ENCODE measurements around the gene MS4A10.

The MS4A10 gene

DNA sequence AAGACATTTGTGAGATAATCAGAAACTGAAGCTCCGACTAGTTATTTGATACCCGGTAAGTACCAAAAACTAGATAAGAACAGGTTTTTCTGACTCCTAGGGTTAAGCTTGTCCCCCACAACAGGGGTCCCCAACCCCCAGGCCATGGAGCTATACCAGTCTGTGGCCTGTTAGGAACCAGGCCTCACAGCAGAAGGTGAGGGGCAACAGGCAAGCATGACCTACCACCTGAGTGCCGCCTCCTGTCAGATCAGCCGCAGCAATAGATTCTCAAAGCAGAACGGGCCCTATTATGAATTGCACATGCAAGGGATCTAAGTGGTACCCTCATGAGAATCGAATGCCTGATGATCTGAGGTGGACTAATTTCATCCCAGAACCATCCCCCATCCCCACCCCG lies 1.2 kb upstream of the MS4A10 start:
- no peak overlapping the region for H3K27ac ChIP-seq
- no peak for DNase-seq (ENCODE audit: low read depth, low spot score)

GRCh38 chr11:60785806-60786361 lies 751 bp downstream of the MS4A10 start:
- no peak for DNase-seq (ENCODE audit: low read depth, low spot score)
- no peak overlapping the region for H3K27ac ChIP-seq

DNA sequence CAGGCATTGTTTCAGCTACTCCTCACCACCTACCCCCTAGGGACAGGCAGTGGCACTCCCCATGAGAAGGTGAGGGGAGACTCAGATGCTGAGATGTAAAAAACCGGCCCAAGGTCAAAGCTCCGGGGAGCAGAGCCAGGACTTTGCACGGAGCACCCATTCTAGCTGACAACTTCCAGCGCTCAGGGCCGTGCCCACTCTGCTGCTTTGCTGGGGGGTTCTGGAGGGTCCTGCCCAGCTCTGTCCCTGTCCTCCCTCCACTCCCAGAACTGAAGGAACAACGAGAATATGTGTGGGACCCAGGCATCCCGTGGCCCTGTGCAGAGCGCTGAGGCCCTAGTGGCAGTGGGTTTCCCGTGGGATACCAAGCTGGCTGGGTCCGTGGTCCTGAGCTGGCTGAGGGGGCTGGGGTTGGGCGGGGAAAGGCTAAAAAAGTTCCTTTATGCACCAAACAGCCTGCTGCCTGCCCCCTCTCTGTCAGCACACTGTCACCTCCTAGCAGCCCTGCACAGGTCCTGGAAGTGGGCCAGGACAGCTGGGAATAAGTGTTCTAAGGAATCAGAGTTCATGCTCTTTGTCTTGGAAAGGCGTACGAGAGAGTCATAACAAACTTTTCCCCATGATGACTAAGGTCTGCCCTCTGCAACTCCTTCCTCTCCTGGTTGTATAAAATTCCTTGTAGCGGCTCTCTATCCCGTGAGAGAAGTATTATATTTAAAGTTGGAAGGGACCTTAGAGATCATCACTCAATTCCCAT lies 1.9 kb downstream of the MS4A10 start:
- H3K27ac ChIP-seq: no peak overlapping the region
- no peak for DNase-seq (ENCODE audit: low read depth, low spot score)

GRCh38 chr11:60788401-60789125 lies 3.4 kb downstream of the MS4A10 start:
- no peak for DNase-seq (ENCODE audit: low read depth, low spot score)
- H3K27ac ChIP-seq: no peak overlapping the region

- no peak for DNase-seq (ENCODE audit: low read depth, low spot score)
- H3K27ac ChIP-seq: no peak overlapping the region
These were observed 5.6 kb downstream of the MS4A10 start for GRCh38 chr11:60790726-60791125.

GRCh38 chr11:60791153-60791933 lies 6.2 kb downstream of the MS4A10 start:
- H3K27ac ChIP-seq: no peak overlapping the region
- DNase-seq (ENCODE audit: low read depth, low spot score): no peak

DNA sequence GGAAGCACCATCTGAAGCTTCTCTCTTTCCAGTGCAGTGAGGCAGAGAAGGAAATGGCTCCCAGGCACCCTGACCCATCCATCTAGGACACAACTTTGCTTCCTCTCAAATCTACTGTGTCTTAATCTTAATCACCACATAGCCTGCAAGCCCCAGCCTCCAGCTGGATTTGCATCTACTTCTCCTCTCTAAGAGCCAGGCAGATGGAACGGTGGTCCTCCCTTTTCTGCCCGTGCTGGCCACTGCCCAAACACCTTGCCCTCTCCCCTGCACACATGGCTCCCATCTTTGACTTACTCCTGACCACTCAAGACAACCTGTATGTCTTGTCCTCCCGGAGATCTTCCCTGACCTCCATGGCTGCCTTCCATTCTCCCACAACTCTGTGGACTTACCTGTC lies 7.4 kb downstream of the MS4A10 start:
- no peak for DNase-seq (ENCODE audit: low read depth, low spot score)
- H3K27ac ChIP-seq: no peak overlapping the region

- DNase-seq (ENCODE audit: low read depth, low spot score): no peak
- no peak overlapping the region for H3K27ac ChIP-seq
These were observed 10.2 kb downstream of the MS4A10 start for GRCh38 chr11:60795291-60795690.

- DNase-seq (ENCODE audit: low read depth, low spot score): no peak
- H3K27ac ChIP-seq: no peak overlapping the region
These were observed 12.9 kb downstream of the MS4A10 start for GRCh38 chr11:60797846-60798630.

GRCh38 chr11:60798631-60799030 lies 13.5 kb downstream of the MS4A10 start:
- no peak for DNase-seq (ENCODE audit: low read depth, low spot score)

GRCh38 chr11:60801194-60801593 lies 16.1 kb downstream of the MS4A10 start:
- no peak for DNase-seq (ENCODE audit: low read depth, low spot score)
- no peak overlapping the region for H3K27ac ChIP-seq

More at GRCh38 chr11:60798631-60799030, 13.5 kb downstream of the MS4A10 start:
- no peak overlapping the region for H3K27ac ChIP-seq

- no peak overlapping the region for H3K27ac ChIP-seq
- no peak for DNase-seq (ENCODE audit: low read depth, low spot score)
These were observed 18.3 kb downstream of the MS4A10 start for GRCh38 chr11:60803273-60803936.

DNA sequence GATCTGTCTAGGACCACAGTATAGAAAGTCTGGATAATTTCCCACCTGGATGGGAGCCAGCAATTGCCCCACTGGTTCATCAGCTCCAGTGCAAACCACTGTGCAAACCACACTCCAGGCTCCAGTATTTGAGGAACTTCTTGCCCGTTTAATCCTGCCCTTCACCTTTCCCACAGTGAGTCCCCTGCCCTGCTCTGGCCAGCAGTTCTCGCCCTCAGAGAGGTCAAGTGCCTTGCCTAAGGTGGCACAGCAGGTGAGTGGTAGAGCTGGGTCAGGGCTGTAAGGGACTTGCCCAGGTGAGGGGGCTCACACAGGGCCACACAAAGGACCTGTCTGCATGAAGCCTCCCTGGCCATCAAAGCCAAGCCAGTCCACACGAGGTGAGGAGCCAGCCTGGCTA lies 24.1 kb downstream of the MS4A10 start:
- no peak overlapping the region for H3K27ac ChIP-seq
- no peak for DNase-seq (ENCODE audit: low read depth, low spot score)

DNA sequence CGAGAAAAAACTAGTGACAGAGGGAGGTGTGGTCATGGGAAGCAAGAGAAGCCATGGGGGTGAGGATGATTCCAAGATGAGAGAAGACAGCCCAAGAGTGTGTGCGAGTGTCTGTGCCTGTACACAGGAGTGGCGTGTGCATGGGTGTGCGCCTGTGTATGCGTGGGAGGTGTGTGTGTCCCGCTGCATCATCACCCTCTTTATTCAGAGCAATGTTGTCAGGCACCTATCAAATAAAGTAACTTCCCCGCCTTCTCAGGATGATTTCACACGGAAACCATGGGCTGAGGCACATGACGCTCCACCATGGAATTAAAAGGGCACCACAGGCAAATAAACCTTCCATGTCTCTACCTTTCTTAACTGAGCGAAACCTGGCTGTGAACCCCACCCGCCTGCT lies 24.6 kb downstream of the MS4A10 start:
- DNase-seq (ENCODE audit: low read depth, low spot score): no peak
- H3K27ac ChIP-seq: no peak overlapping the region

DNA sequence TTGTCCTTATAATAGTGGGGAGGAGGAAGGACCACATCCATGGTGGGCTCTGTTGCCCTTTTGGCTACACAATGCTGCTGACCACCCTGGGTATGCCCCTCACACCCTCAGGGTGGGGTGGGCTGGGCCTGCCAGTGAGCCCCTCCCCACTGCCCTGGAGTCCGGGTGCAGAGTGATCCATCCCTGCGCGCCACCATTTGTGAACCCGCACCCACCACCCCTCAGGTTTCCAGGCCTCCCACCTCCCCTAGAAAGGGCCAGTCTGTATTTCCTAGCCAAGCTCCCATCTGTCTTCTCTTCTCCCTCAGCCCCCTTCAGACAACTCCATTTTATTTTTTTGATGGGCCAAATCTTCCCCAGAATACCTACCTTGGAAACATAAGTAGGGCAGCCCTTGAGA lies 25.0 kb downstream of the MS4A10 start:
- H3K27ac ChIP-seq: no peak overlapping the region
- no peak for DNase-seq (ENCODE audit: low read depth, low spot score)

DNA sequence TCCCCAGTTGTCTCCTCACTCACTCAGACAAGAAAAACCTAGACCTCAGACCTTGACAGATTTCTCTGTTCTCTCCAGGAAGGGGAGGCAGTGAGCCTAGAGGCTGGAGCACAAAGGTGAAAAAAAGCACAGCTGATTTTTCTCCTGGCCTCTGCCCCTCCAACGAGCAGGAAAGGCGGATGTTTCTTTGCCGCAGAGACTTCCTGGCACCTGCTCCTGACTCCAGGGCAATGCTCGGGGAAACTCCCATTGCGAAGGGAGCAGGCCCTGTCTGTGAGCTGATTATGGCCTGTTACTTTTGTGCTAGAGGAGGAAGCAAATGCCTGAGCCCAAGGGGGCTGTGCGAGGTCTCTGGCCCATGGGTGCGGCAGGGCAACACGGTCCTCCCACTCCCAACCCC lies 25.4 kb downstream of the MS4A10 start:
- H3K27ac ChIP-seq: no peak overlapping the region
- no peak for DNase-seq (ENCODE audit: low read depth, low spot score)

DNA sequence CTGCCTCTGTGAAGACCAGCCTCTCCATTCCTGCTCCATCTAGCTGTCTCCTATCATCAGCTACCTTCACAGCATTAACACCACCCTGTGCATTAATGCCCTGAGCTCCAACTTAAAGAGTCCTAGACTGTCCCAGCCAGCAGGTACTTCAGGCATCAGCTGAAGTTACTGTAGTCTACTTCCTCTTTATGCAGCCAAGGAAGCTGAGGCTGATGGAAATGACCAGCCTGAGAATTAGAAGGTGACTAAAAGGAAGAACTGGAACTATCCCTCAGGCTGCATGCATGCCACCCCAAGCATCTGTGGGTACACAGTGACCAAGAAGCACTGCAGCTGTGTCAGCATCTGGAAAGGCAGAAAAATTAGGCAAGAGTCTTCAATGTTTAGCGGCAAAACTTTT lies 28.2 kb downstream of the MS4A10 start:
- no peak for DNase-seq (ENCODE audit: low read depth, low spot score)
- no peak overlapping the region for H3K27ac ChIP-seq

DNA sequence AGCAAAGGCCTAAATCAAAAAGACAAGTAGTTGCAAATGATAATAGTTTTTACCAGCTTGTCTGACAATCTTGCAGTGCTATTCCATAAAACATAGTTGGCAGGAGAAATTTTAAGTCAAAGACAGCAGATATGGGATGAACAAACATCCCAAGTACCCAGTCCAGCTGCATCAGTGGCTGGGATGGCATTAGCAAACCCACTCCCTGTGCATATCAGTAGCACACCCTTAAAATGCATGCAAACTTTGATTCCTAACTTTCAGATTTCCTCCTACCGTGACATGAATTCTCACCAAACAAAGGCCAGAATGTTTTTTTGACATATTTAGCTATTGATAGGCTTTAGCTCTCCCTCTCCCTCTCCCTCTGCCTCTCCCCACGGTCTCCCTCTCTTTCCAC lies 29.0 kb downstream of the MS4A10 start:
- no peak for DNase-seq (ENCODE audit: low read depth, low spot score)
- H3K27ac ChIP-seq: no peak overlapping the region

- no peak overlapping the region for H3K27ac ChIP-seq
- DNase-seq (ENCODE audit: low read depth, low spot score): no peak
These were observed 31.5 kb downstream of the MS4A10 start for GRCh38 chr11:60816590-60817157.
